GDM1 (cell line): Measurements from ENCODE around the gene CHAC1.

Experiments
- DNase-seq: peaks from one replicate; lab custom pipeline; 2025; lab: John Stamatoyannopoulos, UW

The CHAC1 gene

GRCh38 chr15:40923551-40923950 is 29.7 kb upstream of the CHAC1 start:
- no peak for DNase-seq

DNA sequence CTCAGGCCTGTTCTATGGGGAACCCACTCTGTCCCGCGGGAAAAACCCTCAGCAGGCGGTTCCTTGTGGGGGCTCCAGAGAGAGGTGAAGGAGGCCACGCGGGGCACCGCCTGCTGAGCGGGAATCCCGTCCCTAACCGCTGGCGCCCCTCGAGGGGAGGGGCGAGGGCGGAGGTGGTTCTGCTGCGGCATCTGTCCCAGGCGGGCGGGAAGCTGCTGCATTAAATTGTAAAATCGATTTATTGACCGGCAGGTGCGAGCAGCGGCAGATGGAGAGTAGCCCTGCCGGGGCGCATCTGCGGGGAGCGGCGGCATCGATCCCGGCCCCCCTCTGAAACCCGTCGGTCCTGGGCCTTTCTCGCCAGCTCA is 27.8 kb upstream of the CHAC1 start:
- no peak for DNase-seq

DNA sequence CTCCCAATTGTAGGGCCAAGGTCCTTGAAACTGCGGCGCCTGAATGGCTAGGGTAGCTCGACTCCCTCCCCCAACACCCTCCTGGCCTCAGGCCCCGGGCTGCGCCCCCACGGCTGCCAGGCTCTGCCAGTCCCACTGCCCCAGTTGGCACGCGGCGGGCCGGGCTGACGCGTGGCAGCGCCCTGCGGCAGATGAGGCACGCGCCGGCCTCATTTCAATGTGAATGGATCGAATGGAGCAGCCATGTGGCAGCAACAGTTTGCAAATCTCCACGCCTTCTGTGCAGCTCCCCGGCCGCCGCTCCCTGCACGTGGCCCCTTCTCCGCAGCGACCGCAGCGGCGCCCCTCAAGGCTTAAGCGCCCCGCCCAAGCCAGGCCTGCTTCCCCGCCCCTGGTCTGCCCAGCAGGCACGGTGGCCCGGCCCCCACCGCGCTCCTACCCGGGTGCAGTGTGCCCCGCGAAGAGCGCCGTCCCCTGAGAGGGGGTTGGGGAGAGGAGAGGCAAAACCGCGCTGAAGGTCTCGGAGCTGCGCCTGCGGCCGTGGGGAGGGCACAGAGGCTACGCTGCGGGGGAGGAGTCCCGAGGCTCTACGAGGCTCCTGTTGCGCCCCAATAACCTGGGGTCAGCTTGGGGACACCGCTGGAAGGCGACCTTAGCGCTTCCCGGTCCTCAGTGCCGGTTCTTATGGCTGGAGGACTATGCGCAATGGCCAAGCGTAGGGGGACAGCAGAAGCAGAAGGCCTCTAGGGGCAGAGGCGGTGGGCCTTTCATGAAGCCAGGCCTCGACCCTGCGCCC is 27.2 kb upstream of the CHAC1 start:
- DNase-seq: no peak

GRCh38 chr15:40926659-40927494 is 26.4 kb upstream of the CHAC1 start:
- no peak for DNase-seq

GRCh38 chr15:40927495-40927872 is 25.8 kb upstream of the CHAC1 start:
- DNase-seq: no peak

GRCh38 chr15:40927873-40928806 is 25.1 kb upstream of the CHAC1 start:
- DNase-seq: no peak

DNA sequence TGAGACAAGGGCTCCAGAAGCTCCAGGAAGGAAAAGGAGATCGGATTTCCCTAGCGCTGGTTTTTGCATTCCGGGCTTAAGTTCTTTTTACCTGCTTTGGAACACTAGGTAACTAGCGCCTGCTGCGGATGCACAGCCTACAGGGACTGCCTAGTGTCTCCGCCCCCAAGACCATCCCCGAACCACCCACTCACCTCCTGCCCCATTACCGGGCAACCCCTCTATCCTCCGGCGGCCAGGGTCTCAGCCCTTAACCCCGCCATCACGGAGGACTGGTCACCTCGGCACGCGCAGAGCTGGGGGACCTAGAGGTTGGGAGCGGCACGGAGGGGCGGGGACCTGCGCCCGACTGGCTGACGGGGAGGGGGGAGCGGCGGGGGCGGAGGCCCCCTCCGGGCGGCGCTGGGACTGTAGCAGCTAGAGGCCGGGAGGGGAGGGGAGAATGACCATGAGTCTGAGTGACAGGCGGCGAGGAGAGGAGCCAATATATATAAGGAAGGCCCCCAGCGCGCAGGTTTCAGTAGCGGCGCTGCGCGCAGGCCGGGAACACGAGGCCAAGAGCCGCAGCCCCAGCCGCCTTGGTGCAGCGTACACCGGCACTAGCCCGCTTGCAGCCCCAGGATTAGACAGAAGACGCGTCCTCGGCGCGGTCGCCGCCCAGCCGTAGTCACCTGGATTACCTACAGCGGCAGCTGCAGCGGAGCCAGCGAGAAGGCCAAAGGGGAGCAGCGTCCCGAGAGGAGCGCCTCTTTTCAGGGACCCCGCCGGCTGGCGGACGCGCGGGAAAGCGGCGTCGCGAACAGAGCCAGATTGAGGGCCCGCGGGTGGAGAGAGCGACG is 24.2 kb upstream of the CHAC1 start, which contains the start of gene DLL4:
TSS of gene DLL4 (plus strand) at position 520 of the 839 bp plus-strand sequence. CDS start 329 bp downstream, outside the sequence.
- DNase-seq: no peak

GRCh38 chr15:40929660-40930429 is 23.4 kb upstream of the CHAC1 start:
- DNase-seq: no peak

DNA sequence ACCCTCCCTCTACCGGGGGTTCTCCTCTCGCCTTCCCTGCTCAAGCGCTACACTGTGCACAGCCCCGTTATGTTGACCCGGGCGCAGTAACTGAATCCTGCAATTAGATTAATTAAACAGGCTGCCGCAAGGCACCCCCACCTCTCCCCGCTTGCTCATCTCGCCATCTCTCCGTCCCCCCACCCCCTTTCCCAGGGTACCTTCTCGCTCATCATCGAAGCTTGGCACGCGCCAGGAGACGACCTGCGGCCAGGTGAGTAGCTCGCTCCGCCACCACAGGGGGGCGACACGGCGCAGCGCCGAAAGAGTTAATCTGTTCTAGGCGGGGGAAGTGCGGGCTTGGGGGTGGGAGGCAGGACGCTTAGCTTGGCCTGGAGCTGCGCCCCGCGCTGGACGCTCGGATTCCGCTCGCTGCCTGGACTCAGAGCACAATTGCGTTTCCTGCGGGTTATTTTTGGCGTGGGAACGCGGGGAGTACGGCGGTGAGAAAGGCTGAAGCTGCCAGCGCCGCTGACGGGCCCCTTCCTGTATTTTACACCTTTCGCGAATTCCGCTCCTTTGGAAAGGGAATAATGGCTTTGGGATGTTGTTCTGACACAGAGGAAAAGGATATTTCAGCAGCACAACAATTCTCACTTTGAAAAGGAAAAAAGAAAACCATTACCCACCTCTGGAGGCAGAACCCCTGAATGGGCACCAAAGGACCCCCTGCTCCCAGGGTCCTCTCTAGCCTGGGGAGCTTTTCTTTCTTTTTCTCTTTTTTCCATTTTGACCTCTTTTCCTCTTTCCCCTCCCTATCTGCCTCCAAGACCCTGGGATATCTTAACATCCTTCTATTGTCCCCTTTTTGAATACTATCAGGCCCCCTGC is 22.6 kb upstream of the CHAC1 start:
- no peak for DNase-seq

DNA sequence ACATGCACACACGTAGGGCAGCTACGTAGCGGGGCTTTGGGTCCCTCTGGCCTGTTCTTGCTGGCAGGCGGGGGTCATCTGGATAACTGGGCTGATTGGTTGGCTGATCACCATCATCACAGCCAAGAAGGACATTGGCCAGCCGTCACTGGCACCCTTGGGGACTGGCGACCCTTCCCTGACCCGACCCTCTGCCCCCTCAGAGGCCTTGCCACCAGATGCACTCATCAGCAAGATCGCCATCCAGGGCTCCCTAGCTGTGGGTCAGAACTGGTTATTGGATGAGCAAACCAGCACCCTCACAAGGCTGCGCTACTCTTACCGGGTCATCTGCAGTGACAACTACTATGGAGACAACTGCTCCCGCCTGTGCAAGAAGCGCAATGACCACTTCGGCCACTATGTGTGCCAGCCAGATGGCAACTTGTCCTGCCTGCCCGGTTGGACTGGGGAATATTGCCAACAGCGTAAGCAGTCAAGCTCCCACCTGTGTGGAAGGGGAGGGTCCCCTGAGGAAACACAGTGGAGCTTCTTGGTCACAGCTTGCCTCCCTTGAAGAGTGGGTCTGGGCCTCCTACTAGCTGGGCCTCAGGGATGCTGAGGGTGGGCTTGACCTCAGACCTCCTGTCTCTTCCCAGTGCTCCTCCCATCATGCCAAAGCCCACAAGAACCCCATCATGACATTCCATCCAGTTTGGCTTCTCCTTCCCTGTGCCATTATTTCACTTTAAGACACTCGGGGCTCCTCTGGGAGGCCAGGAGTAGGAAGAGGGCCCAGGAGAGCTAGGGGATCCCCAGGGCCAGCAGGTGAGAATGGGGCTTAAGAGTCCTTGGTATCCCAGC is 21.8 kb upstream of the CHAC1 start:
- DNase-seq: no peak

GRCh38 chr15:40932156-40932555 is 21.1 kb upstream of the CHAC1 start:
- DNase-seq: no peak

GRCh38 chr15:40932649-40933516 is 20.4 kb upstream of the CHAC1 start:
- no peak for DNase-seq

GRCh38 chr15:40933517-40933902 is 19.8 kb upstream of the CHAC1 start:
- DNase-seq: no peak

DNA sequence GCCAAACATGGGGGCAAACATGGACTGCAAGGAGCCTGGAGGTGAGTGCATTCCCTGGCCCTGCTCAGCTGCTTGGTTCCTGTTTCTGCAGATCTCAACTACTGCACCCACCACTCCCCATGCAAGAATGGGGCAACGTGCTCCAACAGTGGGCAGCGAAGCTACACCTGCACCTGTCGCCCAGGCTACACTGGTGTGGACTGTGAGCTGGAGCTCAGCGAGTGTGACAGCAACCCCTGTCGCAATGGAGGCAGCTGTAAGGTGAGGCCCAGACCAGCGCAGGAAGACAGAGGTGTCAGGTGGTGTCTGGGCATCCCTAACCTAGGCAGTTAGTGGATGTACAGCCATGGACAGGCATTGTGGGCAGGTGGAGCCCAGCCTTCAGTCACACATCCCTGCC is 18.8 kb upstream of the CHAC1 start:
- DNase-seq: no peak

DNA sequence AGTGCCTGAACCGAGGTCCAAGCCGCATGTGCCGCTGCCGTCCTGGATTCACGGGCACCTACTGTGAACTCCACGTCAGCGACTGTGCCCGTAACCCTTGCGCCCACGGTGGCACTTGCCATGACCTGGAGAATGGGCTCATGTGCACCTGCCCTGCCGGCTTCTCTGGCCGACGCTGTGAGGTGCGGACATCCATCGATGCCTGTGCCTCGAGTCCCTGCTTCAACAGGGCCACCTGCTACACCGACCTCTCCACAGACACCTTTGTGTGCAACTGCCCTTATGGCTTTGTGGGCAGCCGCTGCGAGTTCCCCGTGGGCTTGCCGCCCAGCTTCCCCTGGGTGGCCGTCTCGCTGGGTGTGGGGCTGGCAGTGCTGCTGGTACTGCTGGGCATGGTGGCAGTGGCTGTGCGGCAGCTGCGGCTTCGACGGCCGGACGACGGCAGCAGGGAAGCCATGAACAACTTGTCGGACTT is 17.0 kb upstream of the CHAC1 start:
- no peak for DNase-seq

- DNase-seq: no peak
These were observed 16.3 kb upstream of the CHAC1 start for GRCh38 chr15:40936709-40937666.
